H9 (cell line): ENCODE data around the gene APBA2. TPM values are rescaled to one million over a fixed set of nuclear protein-coding genes. Genes with fewer than 3 reads are reported as not detected.
A peak's percentile ranks its signal among the peaks of the same experiment; 100 is the strongest.

Source experiments
- DNase-seq: peaks from one replicate; pipeline ENCODE4 v3.0.0-alpha.2; 2017
- H2AFZ ChIP-seq: one replicate; pipeline ENCODE4 v1.6.1; 2013; ENCODE audit warnings: mild to moderate bottlenecking, low read length, control low read depth, moderate library complexity
- H2AK5ac ChIP-seq: 2 replicates; pipeline ENCODE4 v1.6.1; 2013; ENCODE audit warnings: low read length, control low read depth, mixed read lengths; ENCODE audit not compliant: insufficient read length
- H2BK120ac ChIP-seq: one replicate; pipeline ENCODE4 v1.6.1; 2013; ENCODE audit warnings: low read depth, mild to moderate bottlenecking, low read length, control low read depth, inconsistent platforms; ENCODE audit not compliant: poor library complexity, severe bottlenecking
- H2BK12ac ChIP-seq: 2 replicates; pipeline ENCODE4 v1.6.1; 2013; ENCODE audit warnings: low read length, control low read depth, mixed read lengths, low read depth; ENCODE audit not compliant: insufficient read length
- H2BK15ac ChIP-seq: 2 replicates; pipeline ENCODE4 v1.6.1; 2013; ENCODE audit warnings: low read depth, low read length, control low read depth
- H2BK20ac ChIP-seq: one replicate; pipeline ENCODE4 v1.6.1; 2013; ENCODE audit warnings: low read depth, mild to moderate bottlenecking, low read length, control low read depth, inconsistent platforms; ENCODE audit not compliant: poor library complexity, severe bottlenecking
- H2BK5ac ChIP-seq: 2 replicates; pipeline ENCODE4 v1.6.1; 2013; ENCODE audit warnings: low read length, control low read depth, mixed read lengths; ENCODE audit not compliant: insufficient read length
- H3K14ac ChIP-seq: 2 replicates; pipeline ENCODE4 v1.6.1; 2013; ENCODE audit warnings: low read length, control low read depth; ENCODE audit not compliant: insufficient read depth
- H3K18ac ChIP-seq: 2 replicates; pipeline ENCODE4 v1.6.1; 2013; ENCODE audit warnings: low read depth, mild to moderate bottlenecking, mixed read lengths, low read length, control low read depth; ENCODE audit not compliant: insufficient read length
- H3K23ac ChIP-seq: 2 replicates; pipeline ENCODE4 v1.6.1; 2013; ENCODE audit warnings: low read length, control low read depth, mixed read lengths, low read depth; ENCODE audit not compliant: insufficient read length
- H3K23me2 ChIP-seq: 2 replicates; pipeline ENCODE4 v1.6.1; 2013; ENCODE audit warnings: low read depth, mild to moderate bottlenecking, mixed read lengths, low read length, control low read depth; ENCODE audit not compliant: insufficient read length, poor library complexity, severe bottlenecking
- H3K27ac ChIP-seq: 2 replicates; pipeline ENCODE4 v1.5.1; 2013; ENCODE audit warnings: low read length, control low read depth, mixed read lengths, low read depth; ENCODE audit not compliant: insufficient read length
- H3K27me3 ChIP-seq: 2 replicates; pipeline ENCODE4 v1.6.1; 2013; ENCODE audit warnings: low read length, control low read depth, inconsistent platforms; ENCODE audit not compliant: insufficient read depth
- H3K4ac ChIP-seq: 2 replicates; pipeline ENCODE4 v1.6.1; 2013; ENCODE audit warnings: low read depth, mild to moderate bottlenecking, control low read depth, inconsistent platforms, low read length, moderate library complexity
- H3K4me1 ChIP-seq: 2 replicates; pipeline ENCODE4 v1.6.1; 2013; ENCODE audit warnings: low read length, control low read depth, inconsistent platforms; ENCODE audit not compliant: insufficient read depth
- H3K4me2 ChIP-seq: 2 replicates; pipeline ENCODE4 v1.6.1; 2013; ENCODE audit warnings: low read length, control low read depth, mixed read lengths; ENCODE audit not compliant: insufficient read length, insufficient read depth
- H3K56ac ChIP-seq: 2 replicates; pipeline ENCODE4 v1.6.1; 2013; ENCODE audit warnings: low read depth, mild to moderate bottlenecking, mixed read lengths, low read length, control low read depth; ENCODE audit not compliant: insufficient read length
- H3K79me1 ChIP-seq: 2 replicates; pipeline ENCODE4 v1.6.1; 2013; ENCODE audit warnings: low read depth, mild to moderate bottlenecking, moderate library complexity, low read length, control low read depth, inconsistent platforms; ENCODE audit not compliant: insufficient read depth, poor library complexity, severe bottlenecking
- H3K79me2 ChIP-seq: 2 replicates; pipeline ENCODE4 v1.6.1; 2013; ENCODE audit warnings: low read length, control low read depth, inconsistent platforms; ENCODE audit not compliant: insufficient read depth
- H3K9ac ChIP-seq: 2 replicates; pipeline ENCODE4 v1.6.1; 2013; ENCODE audit warnings: low read length, control low read depth, mixed read lengths; ENCODE audit not compliant: insufficient read length; ENCODE audit errors: extremely low read depth
- H3K9me3 ChIP-seq: one replicate; pipeline ENCODE4 v1.6.1; 2013; ENCODE audit warnings: low read depth, low read length, inconsistent platforms; ENCODE audit not compliant: control insufficient read depth
- H3T11ph ChIP-seq: one replicate; pipeline ENCODE4 v1.6.1; 2013; ENCODE audit warnings: mild to moderate bottlenecking, low read length, control low read depth, inconsistent platforms
- H4K20me1 ChIP-seq: one replicate; pipeline ENCODE4 v1.6.1; 2013; ENCODE audit not compliant: control insufficient read depth, insufficient read length, insufficient read depth
- H4K5ac ChIP-seq: 2 replicates; pipeline ENCODE4 v1.6.1; 2013; ENCODE audit warnings: low read depth, mild to moderate bottlenecking, mixed read lengths, low read length, control low read depth; ENCODE audit not compliant: insufficient read length
- H4K8ac ChIP-seq: replicated peaks from 2 replicates; pipeline ENCODE4 v1.6.1; 2013; ENCODE audit warnings: low read length, control low read depth, mixed read lengths, low read depth; ENCODE audit not compliant: insufficient read length
- H4K91ac ChIP-seq: 2 replicates; pipeline ENCODE4 v1.6.1; 2013; ENCODE audit warnings: low read depth, mild to moderate bottlenecking, moderate library complexity, mixed read lengths, low read length, control low read depth; ENCODE audit not compliant: insufficient read length
- H3K27ac Mint-ChIP-seq, 3 experiments: 2 replicates in 2 of 3; 3 replicates in 1 of 3; pipeline ENCODE4 v1.8.0; 2020 to 2021; ENCODE audit warnings: mixed read lengths in 3 of 3, mild to moderate bottlenecking in 1 of 3, moderate library complexity in 1 of 3
- H3K27me3 Mint-ChIP-seq: 2 replicates; pipeline ENCODE4 v1.8.0; 2021; ENCODE audit warnings: low read depth, mild to moderate bottlenecking, moderate library complexity, mixed read lengths
- H3K36me3 Mint-ChIP-seq, 3 experiments: 2 replicates in 2 of 3; 3 replicates in 1 of 3; pipeline ENCODE4 v1.8.0; 2020 to 2021; ENCODE audit warnings: low read depth in 3 of 3, mixed read lengths in 3 of 3; ENCODE audit not compliant: insufficient read depth in 1 of 3
- H3K4me1 Mint-ChIP-seq, 2 experiments: 2 replicates each; pipeline ENCODE4 v1.8.0; 2020; ENCODE audit warnings: mixed read lengths in 2 of 2
- H3K4me3 Mint-ChIP-seq, 2 experiments: 2 replicates in 1 of 2; 3 replicates in 1 of 2; pipeline ENCODE4 v1.8.0; 2020 to 2021; ENCODE audit warnings: mild to moderate bottlenecking in 2 of 2, mixed read lengths in 2 of 2, moderate library complexity in 1 of 2
- H3K9me3 Mint-ChIP-seq, 2 experiments: 2 replicates in 1 of 2; 3 replicates in 1 of 2; pipeline ENCODE4 v1.8.0; 2020; ENCODE audit warnings: mild to moderate bottlenecking in 2 of 2, mixed read lengths in 2 of 2, moderate library complexity in 1 of 2
- WGBS: extraction: QIAGEN DNeasy Blood & Tissue Kit; methylation state at CpG from one replicate; pipeline ENCODE4 v1.1.7; 2013; ENCODE audit warnings: missing lambda C conversion rate, low lambda C conversion rate, mixed read lengths; ENCODE audit not compliant: insufficient read length; ENCODE audit errors: extremely low coverage; 5-methylcytosine and 5-hydroxymethylcytosine counted together
- total RNA-seq: library from RNA; stranded (reverse); gene quantifications from 2 replicates; pipeline ENCODE4 v1.2.1, GENCODE V29; 2021
- TF ChIP-seq, protein P1 (sequence below): fragments of 200-600 bp; sonication (generic); conservative IDR thresholded peaks from 3 replicates; pipeline ENCODE4 v1.8.0; 2021; ENCODE audit warnings: antibody characterized with exemption, mild to moderate bottlenecking

Gene APBA2
- total RNA-seq, 1 experiment from 2014 or later: 14.3 TPM

DNA sequence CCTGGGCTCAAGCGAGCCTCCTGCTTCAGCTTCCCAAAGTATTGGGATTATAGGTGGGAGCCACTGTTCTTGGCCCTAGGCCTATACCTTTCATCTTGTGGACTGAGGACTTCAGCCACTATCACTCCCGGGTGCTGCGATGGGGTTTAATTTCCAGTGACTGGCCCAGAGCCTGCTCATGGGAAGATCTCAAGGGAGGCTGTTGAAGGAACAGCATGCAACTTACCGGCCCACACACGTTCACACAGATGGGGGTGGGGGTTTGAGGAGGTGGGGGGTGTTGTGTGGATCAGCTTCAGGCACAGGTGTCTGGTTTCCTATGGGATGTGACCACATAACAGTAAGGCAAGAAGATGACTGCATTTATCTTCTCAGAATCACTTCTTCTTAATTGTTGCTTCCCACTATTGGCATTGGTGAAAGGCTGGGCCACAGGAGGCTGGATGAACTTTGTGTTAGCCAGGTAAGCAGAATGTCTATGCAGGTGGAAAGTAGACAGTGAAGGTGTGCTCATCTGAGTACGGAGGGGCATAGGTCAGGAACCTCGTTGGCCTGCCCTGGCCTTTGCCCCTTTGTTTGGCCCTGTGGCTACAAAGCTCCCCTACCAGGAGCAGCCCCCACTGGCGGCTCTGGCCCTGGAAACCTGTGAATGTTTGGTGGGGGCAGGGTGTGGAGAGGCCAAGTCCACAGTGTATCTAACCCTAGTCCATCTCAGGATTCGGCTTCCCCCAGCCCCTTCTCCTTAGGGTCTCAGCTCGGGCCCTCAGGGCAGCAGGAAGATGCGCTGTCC is 1.4 kb upstream of the APBA2 start:
- H3K14ac ChIP-seq: no peak overlapping the region
- H2BK15ac ChIP-seq: no peak overlapping the region
- H4K20me1 ChIP-seq: no peaks in the 10 kb centered on the region
- H3K79me1 ChIP-seq: no peaks in the 10 kb centered on the region
- peaks cover 6% of the 10 kb centered on the region; the same call in 1 of the 2 replicates for H3K27me3 ChIP-seq
- H4K91ac ChIP-seq: no peak overlapping the region
- H3K4me3 Mint-ChIP-seq: peak overlapping the region; percentile 48 to 71; a peak in 3 of 5 replicates
- no peak overlapping the region for H3K23ac ChIP-seq
- WGBS: no CpG with 5 or more reads among the region's 11 CpGs
- DNase-seq: no peak
- H2BK120ac ChIP-seq: no peak overlapping the region
- H3K23me2 ChIP-seq: peaks cover 8% of the 10 kb centered on the region
- H2BK20ac ChIP-seq: no peak overlapping the region
- H3K56ac ChIP-seq: no peak overlapping the region
- H2AFZ ChIP-seq: no peak overlapping the region
- no peaks in the 10 kb centered on the region for H3K4me1 ChIP-seq
- H3K36me3 Mint-ChIP-seq: no peaks in the 10 kb centered on the region
- TF ChIP-seq, protein P1, sequence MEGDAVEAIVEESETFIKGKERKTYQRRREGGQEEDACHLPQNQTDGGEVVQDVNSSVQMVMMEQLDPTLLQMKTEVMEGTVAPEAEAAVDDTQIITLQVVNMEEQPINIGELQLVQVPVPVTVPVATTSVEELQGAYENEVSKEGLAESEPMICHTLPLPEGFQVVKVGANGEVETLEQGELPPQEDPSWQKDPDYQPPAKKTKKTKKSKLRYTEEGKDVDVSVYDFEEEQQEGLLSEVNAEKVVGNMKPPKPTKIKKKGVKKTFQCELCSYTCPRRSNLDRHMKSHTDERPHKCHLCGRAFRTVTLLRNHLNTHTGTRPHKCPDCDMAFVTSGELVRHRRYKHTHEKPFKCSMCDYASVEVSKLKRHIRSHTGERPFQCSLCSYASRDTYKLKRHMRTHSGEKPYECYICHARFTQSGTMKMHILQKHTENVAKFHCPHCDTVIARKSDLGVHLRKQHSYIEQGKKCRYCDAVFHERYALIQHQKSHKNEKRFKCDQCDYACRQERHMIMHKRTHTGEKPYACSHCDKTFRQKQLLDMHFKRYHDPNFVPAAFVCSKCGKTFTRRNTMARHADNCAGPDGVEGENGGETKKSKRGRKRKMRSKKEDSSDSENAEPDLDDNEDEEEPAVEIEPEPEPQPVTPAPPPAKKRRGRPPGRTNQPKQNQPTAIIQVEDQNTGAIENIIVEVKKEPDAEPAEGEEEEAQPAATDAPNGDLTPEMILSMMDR: no peak
- H3K27me3 Mint-ChIP-seq: peaks cover 63% of the 10 kb centered on the region
- H3K4me2 ChIP-seq: no peak overlapping the region
- H4K8ac ChIP-seq: no peak overlapping the region
- no peak overlapping the region for H3K4ac ChIP-seq
- H3K9me3 Mint-ChIP-seq: no peaks in the 10 kb centered on the region; a peak in 2 of 5 replicates
- no peak overlapping the region for H2BK5ac ChIP-seq
- no peak overlapping the region for H3K18ac ChIP-seq
- no peak overlapping the region for H4K5ac ChIP-seq
- no peak overlapping the region for H3K9ac ChIP-seq
- no peaks in the 10 kb centered on the region; the same call in 1 of the 2 replicates for H3K79me2 ChIP-seq
- H2BK12ac ChIP-seq: no peak overlapping the region
- peaks cover 13 to 31% of the 10 kb centered on the region in 2 experiments for H3K4me1 Mint-ChIP-seq
- H3T11ph ChIP-seq: no peak overlapping the region
- H3K27ac ChIP-seq: no peak overlapping the region
- H2AK5ac ChIP-seq: no peak overlapping the region
- H3K9me3 ChIP-seq: no peaks in the 10 kb centered on the region
- H3K27ac Mint-ChIP-seq: no peak overlapping the region
